H1 (cell line): Measurements from ENCODE around the gene DGAT2. TPM values are rescaled to one million over a fixed set of nuclear protein-coding genes. Genes with fewer than 3 reads are reported as not detected.

Experiments used
- CTCF ChIA-PET: fragments of 300-600 bp; sonication (Branson Sonifier 250); formaldehyde crosslinking; loops from one replicate; lab custom pipeline; 2021; ENCODE audit not compliant: partially characterized antibody; lab: Charles Lee
- POLR2A ChIA-PET: fragments of 300-600 bp; sonication (Branson Sonifier 250); formaldehyde crosslinking; loops from one replicate; lab custom pipeline; 2021; ENCODE audit warnings: inconsistent platforms; ENCODE audit not compliant: partially characterized antibody; lab: Charles Lee
- DNase-seq, 2 experiments: peaks; one replicate each; pipeline versions ENCODE4 v3.0.0 to v3.0.0-alpha.2; 2010 to 2022; ENCODE audit warnings: low spot score in 2 of 2, low read depth in 1 of 2, mixed read lengths in 1 of 2
- FAIRE-seq: peaks from 2 replicates; lab custom pipeline; 2011; peaks lifted over from hg19 to GRCh38; lab: Jason Lieb, UNC
- H2AFZ ChIP-seq: 2 replicates; pipeline ENCODE4 v1.8.1; 2012; ENCODE audit warnings: low read length, inconsistent platforms
- H2AK5ac ChIP-seq: 2 replicates; pipeline ENCODE4 v1.6.1; 2013; ENCODE audit warnings: low read depth, low read length
- H2BK120ac ChIP-seq: replicated peaks from 2 replicates; pipeline ENCODE3; 2013; ENCODE audit warnings: low read depth, low read length, inconsistent platforms
- H2BK12ac ChIP-seq: 2 replicates; pipeline ENCODE4 v1.6.1; 2013; ENCODE audit warnings: low read depth, low read length
- H2BK15ac ChIP-seq: 2 replicates; pipeline ENCODE4 v1.6.1; 2013; ENCODE audit warnings: low read length
- H2BK20ac ChIP-seq: 2 replicates; pipeline ENCODE4 v1.6.1; 2013; ENCODE audit warnings: low read length
- H2BK5ac ChIP-seq: 2 replicates; pipeline ENCODE4 v1.6.1; 2013; ENCODE audit warnings: low read depth, low read length
- H3K14ac ChIP-seq: 2 replicates; pipeline ENCODE4 v1.6.1; 2013; ENCODE audit warnings: inconsistent platforms; ENCODE audit not compliant: insufficient read length
- H3K18ac ChIP-seq: 2 replicates; pipeline ENCODE4 v1.6.1; 2013; ENCODE audit warnings: low read length; ENCODE audit errors: extremely low read depth
- H3K23ac ChIP-seq: 2 replicates; pipeline ENCODE4 v1.6.1; 2013; ENCODE audit warnings: inconsistent platforms; ENCODE audit not compliant: insufficient read length
- H3K23me2 ChIP-seq: 2 replicates; pipeline ENCODE4 v1.6.1; 2013; ENCODE audit warnings: low read depth, low read length
- H3K27ac ChIP-seq: 2 replicates; pipeline ENCODE4 v1.6.1; 2011; ENCODE audit warnings: low read depth, low read length, inconsistent platforms
- H3K27me3 ChIP-seq, 4 experiments: replicated peaks in 1 of 4; 1 replicate in 1 of 4; 2 replicates in 3 of 4; pipeline versions ENCODE4 v1.6.1 to v1.8.1; 2011 to 2013; ENCODE audit warnings: low read length in 3 of 4, mild to moderate bottlenecking in 3 of 4, inconsistent platforms in 2 of 4, mixed read lengths in 2 of 4, moderate library complexity in 1 of 4; ENCODE audit not compliant: control insufficient read depth in 3 of 4, insufficient read depth in 3 of 4; ENCODE audit errors: extremely low read depth in 1 of 4
- H3K36me3 ChIP-seq, 4 experiments: 2 replicates each; pipeline versions ENCODE4 v1.6.1 to v1.8.1; 2011 to 2013; ENCODE audit warnings: mild to moderate bottlenecking in 4 of 4, low read length in 3 of 4, moderate library complexity in 2 of 4, control low read depth in 1 of 4, inconsistent platforms in 1 of 4; ENCODE audit not compliant: insufficient read depth in 4 of 4, control insufficient read depth in 2 of 4
- H3K4ac ChIP-seq: replicated peaks from 2 replicates; pipeline ENCODE3; 2013; ENCODE audit warnings: low read length, low read depth, mixed read lengths, inconsistent platforms; ENCODE audit not compliant: insufficient read length
- H3K4me1 ChIP-seq, 4 experiments: replicated peaks in 1 of 4; 1 replicate in 1 of 4; 2 replicates in 3 of 4; pipeline versions ENCODE4 v1.6.1 to v1.8.1; 2011 to 2013; ENCODE audit warnings: low read length in 3 of 4, inconsistent platforms in 2 of 4, mixed read lengths in 1 of 4; ENCODE audit not compliant: insufficient read depth in 4 of 4, control insufficient read depth in 3 of 4
- H3K4me2 ChIP-seq, 2 experiments: 2 replicates each; pipeline versions ENCODE4 v1.6.1 to v1.8.1; 2011 to 2013; ENCODE audit warnings: low read depth in 2 of 2, low read length in 2 of 2, control low read depth in 1 of 2, inconsistent platforms in 1 of 2, mild to moderate bottlenecking in 1 of 2; ENCODE audit not compliant: insufficient read depth in 1 of 2
- H3K4me3 ChIP-seq, 4 experiments: fragments of 200-600, 300-600 bp in 1 of 4; sonication (generic), shearing (Covaris generic), sonication (Bioruptor Twin) in 1 of 4; 2 replicates each; pipeline versions ENCODE4 v1.5.1 to v1.8.1; 2011 to 2016; ENCODE audit warnings: low read length in 4 of 4, low read depth in 3 of 4, control low read depth in 2 of 4, inconsistent platforms in 2 of 4, mild to moderate bottlenecking in 2 of 4, mixed read lengths in 1 of 4, moderate library complexity in 1 of 4; ENCODE audit not compliant: insufficient read depth in 2 of 4; ENCODE audit errors: extremely low read depth in 1 of 4
- H3K56ac ChIP-seq: replicated peaks from 2 replicates; pipeline ENCODE3; 2013; ENCODE audit warnings: low read depth, mild to moderate bottlenecking, mixed read lengths, low read length, inconsistent platforms; ENCODE audit not compliant: insufficient read length
- H3K79me1 ChIP-seq: 2 replicates; pipeline ENCODE4 v1.6.1; 2013; ENCODE audit warnings: low read depth, low read length, control low read depth
- H3K79me2 ChIP-seq, 2 experiments: 2 replicates each; pipeline versions ENCODE4 v1.6.1 to v1.8.1; 2012 to 2013; ENCODE audit warnings: low read length in 2 of 2, mild to moderate bottlenecking in 2 of 2, inconsistent platforms in 1 of 2; ENCODE audit not compliant: insufficient read depth in 2 of 2, control insufficient read depth in 1 of 2
- H3K9ac ChIP-seq, 4 experiments: replicated peaks in 1 of 4; 1 replicate in 1 of 4; 2 replicates in 3 of 4; pipeline versions ENCODE4 v1.6.1 to v1.8.1; 2011 to 2013; ENCODE audit warnings: low read depth in 3 of 4, low read length in 3 of 4, control low read depth in 2 of 4, mild to moderate bottlenecking in 2 of 4, moderate library complexity in 2 of 4, inconsistent platforms in 1 of 4; ENCODE audit errors: extremely low read depth in 1 of 4
- H3K9me3 ChIP-seq, 2 experiments: 2 replicates each; pipeline versions ENCODE4 v1.6.1 to v1.8.1; 2012 to 2013; ENCODE audit warnings: mild to moderate bottlenecking in 2 of 2, moderate library complexity in 2 of 2, control low read depth in 1 of 2, inconsistent platforms in 1 of 2, low read depth in 1 of 2, low read length in 1 of 2, mixed read lengths in 1 of 2; ENCODE audit not compliant: insufficient read depth in 2 of 2
- H4K20me1 ChIP-seq, 2 experiments: replicated peaks in 1 of 2; 2 replicates each; pipeline versions ENCODE3 to v1.8.1; 2011 to 2013; ENCODE audit warnings: inconsistent platforms in 2 of 2, low read length in 2 of 2, mild to moderate bottlenecking in 1 of 2; ENCODE audit not compliant: insufficient read depth in 2 of 2, control insufficient read depth in 1 of 2
- H4K5ac ChIP-seq: 2 replicates; pipeline ENCODE4 v1.6.1; 2013; ENCODE audit warnings: low read length, low read depth, mixed read lengths, inconsistent platforms; ENCODE audit not compliant: insufficient read length
- H4K8ac ChIP-seq: 2 replicates; pipeline ENCODE4 v1.8.0; 2013; ENCODE audit warnings: mild to moderate bottlenecking, moderate library complexity, low read length, inconsistent platforms; ENCODE audit not compliant: insufficient read depth; ENCODE audit errors: extremely low read depth
- H4K91ac ChIP-seq: replicated peaks from 2 replicates; pipeline ENCODE3; 2013; ENCODE audit warnings: low read length, mixed read lengths, inconsistent platforms; ENCODE audit not compliant: insufficient read length
- ATF2 ChIP-seq: IDR thresholded peaks from 2 replicates; pipeline ENCODE4 v1.6.1; 2012; ENCODE audit warnings: low read length, inconsistent platforms
- EGR1 ChIP-seq: IDR thresholded peaks from 2 replicates; pipeline ENCODE4 v1.6.1; 2011; ENCODE audit warnings: low read depth, low read length, borderline replicate concordance
- GTF2F1 ChIP-seq: IDR thresholded peaks from 2 replicates; pipeline ENCODE4 v1.6.1; 2012; ENCODE audit warnings: low read depth, low read length, improper control_type of control experiment, borderline replicate concordance
- RNF2 ChIP-seq: fragments of 200-900, 300-1000 bp; sonication (generic); IDR thresholded peaks from 2 replicates; pipeline ENCODE4 v1.7.1; 2016; ENCODE audit warnings: borderline replicate concordance, low read depth, mild to moderate bottlenecking, antibody characterized with exemption, low read length; ENCODE audit not compliant: poor library complexity, severe bottlenecking; ENCODE audit errors: missing control alignments
- TBP ChIP-seq: IDR thresholded peaks from 2 replicates; pipeline ENCODE4 v1.6.1; 2011; ENCODE audit warnings: low read depth, low read length, improper control_type of control experiment
- TEAD4 ChIP-seq: IDR thresholded peaks from 2 replicates; pipeline ENCODE4 v1.6.1; 2012; ENCODE audit warnings: low read depth, low read length, inconsistent platforms, mixed read lengths
- ZNF274 ChIP-seq: IDR thresholded peaks from 2 replicates; pipeline ENCODE4 v1.7.0; 2012; ENCODE audit warnings: low read length, borderline replicate concordance; ENCODE audit errors: extremely low read depth
- WGBS, 2 experiments: shearing (Covaris generic) in 1 of 2; methylation state at CpG; one replicate each; pipeline versions ENCODE4 v1.1.6 to v1.1.7; 2013 to 2015; ENCODE audit warnings: low lambda C conversion rate in 2 of 2, mixed read lengths in 2 of 2, inconsistent platforms in 1 of 2, low coverage in 1 of 2, missing lambda C conversion rate in 1 of 2; ENCODE audit not compliant: insufficient replicate concordance in 2 of 2, insufficient coverage in 1 of 2, insufficient read length in 1 of 2; ENCODE audit errors: extremely low coverage in 1 of 2, missing lambda C conversion rate in 1 of 2; 5-methylcytosine and 5-hydroxymethylcytosine counted together
- polyA plus RNA-seq, 7 experiments: library from polyadenylated mRNA; depleted of rRNA in 3 of 7; stranded (reverse) in 5 of 7; unstranded in 2 of 7; fragments of >200 nt in 5 of 7; fragments of 200-250 nt in 2 of 7; gene quantifications; 1 replicate in 5 of 7; 2 replicates in 1 of 7; 4 replicates in 1 of 7; pipeline versions ENCODE4 v1.2.1 to v1.2.3, GENCODE V29; 2011 to 2013; ENCODE audit warnings: missing spikeins in 2 of 7, mixed read lengths in 2 of 7
- total RNA-seq: library from RNA; stranded (reverse); fragmentation: NEBNext Ultra II Directional; extraction: Animal tissue kit (Norgen Biotek cat#: 25700); gene quantifications from 2 replicates; pipeline ENCODE4 v1.2.1, GENCODE V29; 2021

The DGAT2 gene
- total and polyA plus RNA-seq, 2 of the 8 experiments (the other 6 are each of a cell fraction or from before 2014, with no cell fraction given), result 3.2 to 5.9 TPM

GRCh38 chr11:75745807-75746206 lies 22.8 kb upstream of the DGAT2 start:
- H3K4me2 ChIP-seq, result no peak overlapping the region
- H2BK12ac ChIP-seq, result no peak overlapping the region

More at GRCh38 chr11:75745807-75746206, 22.8 kb upstream of the DGAT2 start:
- no peak overlapping the region for H2AFZ ChIP-seq
- no peak for TF ChIP-seq TEAD4
- no peak for TF ChIP-seq RNF2
- no peak for TF ChIP-seq TBP
- no peak for TF ChIP-seq GTF2F1
- no peak for TF ChIP-seq ZNF274
- TF ChIP-seq ATF2, result no peak
- TF ChIP-seq EGR1, result no peak
- no peak overlapping the region for H2BK5ac ChIP-seq
- H3K79me2 ChIP-seq, result no peaks in the 10 kb centered on the region
- no peak overlapping the region for H3K18ac ChIP-seq
- H2BK120ac ChIP-seq, result no peak overlapping the region
- no peak overlapping the region for H2BK20ac ChIP-seq
- no peak overlapping the region for H3K56ac ChIP-seq
- no peak overlapping the region for H3K23ac ChIP-seq
- FAIRE-seq (no peak), DNase-seq (no peak)
- H3K27me3 ChIP-seq, result no peaks in the 10 kb centered on the region; a peak in 1 of 7 replicates
- H3K9ac ChIP-seq, result no peak overlapping the region
- POLR2A ChIA-PET, result interaction anchor here (1.2 kb wide), 1 partner anchor 23 kb away, joined by 4 read pairs; the partner anchor contains the start of gene DGAT2
- no peak overlapping the region for H3K4me3 ChIP-seq
- no peaks in the 10 kb centered on the region for H3K4me1 ChIP-seq
- no peak overlapping the region for H4K8ac ChIP-seq
- no peak overlapping the region for H2BK15ac ChIP-seq
- no peak overlapping the region for H4K5ac ChIP-seq
- peaks cover 0 to 5% of the 10 kb centered on the region in 2 experiments; a peak in 1 of 4 replicates for H3K9me3 ChIP-seq
- CTCF ChIA-PET, result interaction anchor here (0.7 to 1.1 kb wide), 3 partner anchors 13 to 573 kb away, joined by 3 read pairs; no protein-coding TSS in a partner anchor
- no peaks in the 10 kb centered on the region for H4K20me1 ChIP-seq
- no peaks in the 10 kb centered on the region for H3K36me3 ChIP-seq
- no peak overlapping the region for H4K91ac ChIP-seq
- no peaks in the 10 kb centered on the region for H3K79me1 ChIP-seq
- H3K14ac ChIP-seq, result no peak overlapping the region
- no peak overlapping the region for H3K27ac ChIP-seq
- no peaks in the 10 kb centered on the region for H3K23me2 ChIP-seq
- WGBS, 2 experiments, result 80% methylated on average over 5 of the region's 5 CpGs; no CpG with 5 or more reads in 1 of the 2 experiments
- H2AK5ac ChIP-seq, result no peak overlapping the region
- H3K4ac ChIP-seq, result no peak overlapping the region
